Glutamatergic neuron (in vitro differentiated cells): ENCODE results near the gene SYP. TPM values are rescaled to one million over a fixed set of nuclear protein-coding genes. Genes with fewer than 3 reads are reported as not detected.

Source experiments
- DNase-seq: peaks from one replicate; pipeline ENCODE4 v3.0.0; 2022
- H3K27ac Mint-ChIP-seq: one replicate; pipeline ENCODE4 v1.8.0; 2020; ENCODE audit warnings: mild to moderate bottlenecking, mixed read lengths, inconsistent platforms; ENCODE audit not compliant: unreplicated experiment
- H3K27me3 Mint-ChIP-seq: one replicate; pipeline ENCODE4 v1.8.0; 2020; ENCODE audit warnings: mild to moderate bottlenecking, moderate library complexity, mixed read lengths, inconsistent platforms; ENCODE audit not compliant: unreplicated experiment
- H3K36me3 Mint-ChIP-seq: one replicate; pipeline ENCODE4 v1.8.0; 2020; ENCODE audit warnings: mild to moderate bottlenecking, mixed read lengths, inconsistent platforms; ENCODE audit not compliant: unreplicated experiment
- H3K4me1 Mint-ChIP-seq: one replicate; pipeline ENCODE4 v1.8.0; 2020; ENCODE audit warnings: mild to moderate bottlenecking, low read depth, mixed read lengths, inconsistent platforms; ENCODE audit not compliant: unreplicated experiment
- H3K4me3 Mint-ChIP-seq: one replicate; pipeline ENCODE4 v1.8.0; 2020; ENCODE audit warnings: mild to moderate bottlenecking, mixed read lengths, inconsistent platforms; ENCODE audit not compliant: unreplicated experiment
- H3K9me3 Mint-ChIP-seq: one replicate; pipeline ENCODE4 v1.8.0; 2020; ENCODE audit warnings: mild to moderate bottlenecking, moderate library complexity, mixed read lengths, inconsistent platforms; ENCODE audit not compliant: unreplicated experiment
- CTCF ChIP-seq: fragments of 200-600 bp; sonication (generic); IDR thresholded peaks from one replicate; pipeline ENCODE4 v1.5.0; 2021; ENCODE audit not compliant: partially characterized antibody, unreplicated experiment
- total RNA-seq: library from RNA; stranded (reverse); fragmentation: NEBNext Ultra II Directional; extraction: Animal tissue kit (Norgen Biotek cat#: 25700); gene quantifications from one replicate; pipeline ENCODE4 v1.2.1, GENCODE V29; 2021; ENCODE audit not compliant: unreplicated experiment

SYP gene
- total RNA-seq, 1 donor from 2014 or later, result 291 TPM

GRCh38 chrX:49238735-49239134, 38.7 kb upstream of the SYP start:
- no peak overlapping the region for H3K4me3 Mint-ChIP-seq
- H3K27ac Mint-ChIP-seq, result no peak overlapping the region
- H3K4me1 Mint-ChIP-seq, result no peaks in the 10 kb centered on the region
- peaks cover 2% of the 10 kb centered on the region for H3K9me3 Mint-ChIP-seq
- no peak for DNase-seq
- no peaks in the 10 kb centered on the region for H3K36me3 Mint-ChIP-seq
- H3K27me3 Mint-ChIP-seq, result peaks cover 2% of the 10 kb centered on the region
- TF ChIP-seq CTCF, result no peak

- DNase-seq, result no peak
- H3K9me3 Mint-ChIP-seq, result peaks cover 2% of the 10 kb centered on the region
- no peaks in the 10 kb centered on the region for H3K36me3 Mint-ChIP-seq
- H3K27me3 Mint-ChIP-seq, result peaks cover 2% of the 10 kb centered on the region
- H3K4me3 Mint-ChIP-seq, result no peak overlapping the region
- no peak overlapping the region for H3K27ac Mint-ChIP-seq
- H3K4me1 Mint-ChIP-seq, result no peaks in the 10 kb centered on the region
- TF ChIP-seq CTCF, result no peak
Observed at GRCh38 chrX:49237060-49237459, 37.1 kb upstream of the SYP start.

GRCh38 chrX:49233887-49234555, 34.0 kb upstream of the SYP start:
- TF ChIP-seq CTCF, result no peak
- Mint-ChIP-seq H3K36me3 (no peaks in the 10 kb centered on the region), H3K27ac (no peak overlapping the region), H3K9me3 (peaks cover 4% of the 10 kb centered on the region), H3K4me3 (no peak overlapping the region), H3K27me3 (peaks cover 2% of the 10 kb centered on the region), H3K4me1 (no peaks in the 10 kb centered on the region)
- no peak for DNase-seq

GRCh38 chrX:49233176-49233575, 33.2 kb upstream of the SYP start, which contains the start of gene CACNA1F:
Gene CACNA1F, minus strand, starts transcription at chrX:49233340. Its CDS starts 31 bp downstream, at chrX:49233309.
- Mint-ChIP-seq H3K36me3 (no peaks in the 10 kb centered on the region), H3K27ac (no peak within 1 kb of the TSS), H3K4me3 (no peak within 1 kb of the TSS), H3K4me1 (no peaks in the 10 kb centered on the region), H3K27me3 (peaks cover 2% of the 10 kb centered on the region), H3K9me3 (peaks cover 4% of the 10 kb centered on the region)
- no peak for TF ChIP-seq CTCF
- DNase-seq, result no peak

- Mint-ChIP-seq H3K27me3 (peaks cover 2% of the 10 kb centered on the region), H3K4me3 (no peak overlapping the region), H3K9me3 (peaks cover 6% of the 10 kb centered on the region), H3K4me1 (no peaks in the 10 kb centered on the region), H3K27ac (no peak overlapping the region), H3K36me3 (no peaks in the 10 kb centered on the region)
- TF ChIP-seq CTCF, result no peak
- DNase-seq, result no peak
Observed at GRCh38 chrX:49232525-49232924, 32.5 kb upstream of the SYP start.
